Hepatocyte (in vitro differentiated cells): ENCODE measurements around the gene STXBP4.

Source experiments
- EZH2 ChIP-seq: fragments of 200-600 bp; sonication (generic); IDR thresholded peaks from 2 replicates; pipeline ENCODE4 v1.6.1; 2016; ENCODE audit warnings: antibody characterized with exemption, mild to moderate bottlenecking, borderline replicate concordance
- TF ChIP-seq, protein P1 (sequence below): fragments of 200-600 bp; sonication (generic); IDR thresholded peaks from 2 replicates; pipeline ENCODE4 v1.5.1; 2016; ENCODE audit warnings: antibody characterized with exemption, mild to moderate bottlenecking; ENCODE audit not compliant: poor library complexity

- TF ChIP-seq, protein P1, sequence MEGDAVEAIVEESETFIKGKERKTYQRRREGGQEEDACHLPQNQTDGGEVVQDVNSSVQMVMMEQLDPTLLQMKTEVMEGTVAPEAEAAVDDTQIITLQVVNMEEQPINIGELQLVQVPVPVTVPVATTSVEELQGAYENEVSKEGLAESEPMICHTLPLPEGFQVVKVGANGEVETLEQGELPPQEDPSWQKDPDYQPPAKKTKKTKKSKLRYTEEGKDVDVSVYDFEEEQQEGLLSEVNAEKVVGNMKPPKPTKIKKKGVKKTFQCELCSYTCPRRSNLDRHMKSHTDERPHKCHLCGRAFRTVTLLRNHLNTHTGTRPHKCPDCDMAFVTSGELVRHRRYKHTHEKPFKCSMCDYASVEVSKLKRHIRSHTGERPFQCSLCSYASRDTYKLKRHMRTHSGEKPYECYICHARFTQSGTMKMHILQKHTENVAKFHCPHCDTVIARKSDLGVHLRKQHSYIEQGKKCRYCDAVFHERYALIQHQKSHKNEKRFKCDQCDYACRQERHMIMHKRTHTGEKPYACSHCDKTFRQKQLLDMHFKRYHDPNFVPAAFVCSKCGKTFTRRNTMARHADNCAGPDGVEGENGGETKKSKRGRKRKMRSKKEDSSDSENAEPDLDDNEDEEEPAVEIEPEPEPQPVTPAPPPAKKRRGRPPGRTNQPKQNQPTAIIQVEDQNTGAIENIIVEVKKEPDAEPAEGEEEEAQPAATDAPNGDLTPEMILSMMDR: no peak
- no peak for TF ChIP-seq EZH2
These were observed 152.1 kb downstream of the STXBP4 start for GRCh38 chr17:55120651-55121050.
